ENCODE data around the gene TBCC.

The TBCC gene

DNA sequence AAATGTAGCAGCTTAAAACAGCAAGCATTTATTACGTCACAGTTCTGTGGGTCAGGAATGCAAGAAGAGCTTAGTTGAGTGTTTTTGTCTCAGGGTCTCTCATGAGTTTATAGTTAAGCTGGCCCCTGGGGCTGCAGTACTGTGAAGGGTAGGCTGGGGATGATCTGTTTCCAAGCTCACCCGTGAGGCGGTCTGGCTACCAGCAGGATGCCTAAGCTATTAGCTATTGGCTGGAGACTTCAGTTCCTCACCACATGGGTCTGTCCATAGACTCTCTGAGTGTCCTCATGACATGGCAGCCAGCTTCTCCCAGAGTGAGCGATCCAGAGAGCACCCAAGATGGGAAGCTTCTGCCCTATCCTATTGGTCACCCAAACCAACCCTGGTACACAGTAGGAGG lies 23.1 kb upstream of the TBCC start:
- TF ChIP-seq, protein P1, sequence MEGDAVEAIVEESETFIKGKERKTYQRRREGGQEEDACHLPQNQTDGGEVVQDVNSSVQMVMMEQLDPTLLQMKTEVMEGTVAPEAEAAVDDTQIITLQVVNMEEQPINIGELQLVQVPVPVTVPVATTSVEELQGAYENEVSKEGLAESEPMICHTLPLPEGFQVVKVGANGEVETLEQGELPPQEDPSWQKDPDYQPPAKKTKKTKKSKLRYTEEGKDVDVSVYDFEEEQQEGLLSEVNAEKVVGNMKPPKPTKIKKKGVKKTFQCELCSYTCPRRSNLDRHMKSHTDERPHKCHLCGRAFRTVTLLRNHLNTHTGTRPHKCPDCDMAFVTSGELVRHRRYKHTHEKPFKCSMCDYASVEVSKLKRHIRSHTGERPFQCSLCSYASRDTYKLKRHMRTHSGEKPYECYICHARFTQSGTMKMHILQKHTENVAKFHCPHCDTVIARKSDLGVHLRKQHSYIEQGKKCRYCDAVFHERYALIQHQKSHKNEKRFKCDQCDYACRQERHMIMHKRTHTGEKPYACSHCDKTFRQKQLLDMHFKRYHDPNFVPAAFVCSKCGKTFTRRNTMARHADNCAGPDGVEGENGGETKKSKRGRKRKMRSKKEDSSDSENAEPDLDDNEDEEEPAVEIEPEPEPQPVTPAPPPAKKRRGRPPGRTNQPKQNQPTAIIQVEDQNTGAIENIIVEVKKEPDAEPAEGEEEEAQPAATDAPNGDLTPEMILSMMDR (IDR thresholded peaks at IDR 0.05; ENCODE audit: low read depth, low read length) = no peak
- H3K4me3 ChIP-seq (ENCODE audit: low read depth, low read length) = no peak overlapping the region

DNA sequence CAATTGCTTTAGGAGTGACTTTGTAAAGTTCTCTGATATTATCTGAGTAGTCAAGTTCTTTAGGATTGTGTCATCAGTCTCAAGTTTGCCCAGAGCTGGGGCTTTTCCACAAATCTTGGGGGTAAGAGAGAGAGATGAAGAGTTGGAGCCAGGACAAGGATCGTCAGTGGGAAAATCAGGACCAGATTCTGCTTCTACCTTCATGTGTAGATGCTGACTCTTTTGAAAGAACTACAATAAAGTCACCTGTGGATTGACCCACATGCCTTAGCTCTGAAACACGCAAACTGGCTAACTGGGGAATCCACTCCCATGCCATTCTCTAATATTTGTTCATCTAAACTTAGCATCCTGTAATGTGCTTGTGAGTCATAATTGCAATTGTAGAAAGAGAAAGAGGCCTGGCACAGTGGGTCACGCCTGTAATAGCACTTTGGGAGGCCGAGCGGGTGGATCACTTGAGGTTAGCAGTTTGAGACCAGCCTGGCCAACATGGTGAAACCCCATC lies 20.3 kb upstream of the TBCC start:
- H3K4me3 ChIP-seq (ENCODE audit: low read depth, low read length) = no peak overlapping the region

DNA sequence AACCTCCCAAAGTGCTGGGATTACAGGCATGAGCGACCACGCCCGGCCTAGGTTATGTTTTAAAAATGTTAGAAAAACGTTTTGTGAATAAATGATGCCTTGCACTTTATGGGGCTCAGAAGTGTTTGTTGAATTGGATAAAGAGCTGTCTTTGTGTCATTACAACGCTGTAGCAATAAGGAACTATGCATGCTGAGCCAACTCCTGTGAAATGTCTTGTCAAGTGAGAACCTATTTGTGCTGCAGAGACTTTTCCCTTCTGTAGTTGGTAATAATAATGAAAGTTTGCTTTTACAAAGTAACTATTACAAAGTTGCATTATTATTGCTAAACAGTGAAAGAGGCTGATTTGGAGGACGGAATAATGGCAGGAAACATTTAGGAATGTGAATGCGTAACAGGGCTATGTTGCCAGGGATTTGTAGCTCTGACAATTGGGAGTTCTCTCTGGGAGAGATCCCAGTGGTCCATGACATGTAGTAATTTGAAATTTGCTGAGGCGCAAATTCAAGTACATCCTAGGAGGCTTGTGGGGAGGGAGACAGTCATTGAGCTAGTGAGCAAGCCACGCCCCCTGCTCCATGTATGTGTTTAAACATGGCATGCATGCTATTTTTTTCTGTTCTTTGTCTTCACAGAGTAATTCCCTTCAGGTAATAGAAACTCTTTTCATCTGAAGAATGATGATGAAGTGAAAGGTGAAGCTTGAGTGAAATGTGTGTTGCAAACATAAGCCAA lies 19.2 kb upstream of the TBCC start:
- H3K4me3 ChIP-seq (ENCODE audit: low read depth, low read length) = no peak overlapping the region
- TF ChIP-seq, protein P1 (IDR thresholded peaks at IDR 0.05; ENCODE audit: low read depth, low read length) = no peak

More for the DNA sequence above, 20.3 kb upstream of the TBCC start:
- TF ChIP-seq, protein P1 (IDR thresholded peaks at IDR 0.05; ENCODE audit: low read depth, low read length) = no peak

DNA sequence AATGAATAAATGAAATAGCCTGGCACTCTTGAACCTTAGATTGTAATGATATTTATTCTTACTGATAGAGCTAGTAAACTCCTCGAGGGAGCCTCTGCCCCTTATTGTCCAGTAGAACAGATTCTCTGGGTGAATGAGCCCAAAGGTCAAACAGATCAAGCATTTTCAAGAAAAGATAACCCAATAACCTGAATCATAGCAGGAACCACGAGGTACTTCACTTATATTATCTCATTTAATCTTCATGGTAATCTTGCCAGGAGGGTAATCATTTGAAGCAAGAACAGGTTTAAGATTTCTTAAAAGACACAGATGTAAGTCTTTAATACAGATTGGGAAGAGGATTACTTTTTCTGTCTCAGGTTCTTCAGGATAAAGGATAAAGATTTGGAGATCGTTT lies 17.0 kb upstream of the TBCC start:
- TF ChIP-seq, protein P1 (IDR thresholded peaks at IDR 0.05; ENCODE audit: low read depth, low read length) = no peak
- H3K4me3 ChIP-seq (ENCODE audit: low read depth, low read length) = no peak overlapping the region

DNA sequence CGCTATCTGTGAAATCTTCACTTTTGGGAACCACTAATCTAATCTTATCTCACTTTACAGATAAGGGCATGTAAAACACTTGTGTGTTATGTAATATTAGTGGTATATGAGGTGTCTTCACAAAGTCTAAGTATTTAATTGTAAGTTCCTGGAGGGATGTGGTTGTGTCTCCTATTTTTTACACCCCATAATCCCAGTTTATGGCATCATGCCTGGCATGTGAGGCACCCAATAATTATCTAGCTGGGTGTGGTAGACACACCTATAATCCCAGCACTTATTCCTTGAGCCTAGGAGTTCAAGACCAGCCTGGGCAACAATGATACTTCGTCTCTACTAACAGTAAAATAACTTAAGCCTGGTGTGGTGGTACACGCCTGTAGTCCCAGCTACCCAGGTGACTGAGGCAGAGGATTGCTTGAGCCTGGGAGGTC lies 16.5 kb upstream of the TBCC start:
- TF ChIP-seq, protein P1 (IDR thresholded peaks at IDR 0.05; ENCODE audit: low read depth, low read length) = no peak

DNA sequence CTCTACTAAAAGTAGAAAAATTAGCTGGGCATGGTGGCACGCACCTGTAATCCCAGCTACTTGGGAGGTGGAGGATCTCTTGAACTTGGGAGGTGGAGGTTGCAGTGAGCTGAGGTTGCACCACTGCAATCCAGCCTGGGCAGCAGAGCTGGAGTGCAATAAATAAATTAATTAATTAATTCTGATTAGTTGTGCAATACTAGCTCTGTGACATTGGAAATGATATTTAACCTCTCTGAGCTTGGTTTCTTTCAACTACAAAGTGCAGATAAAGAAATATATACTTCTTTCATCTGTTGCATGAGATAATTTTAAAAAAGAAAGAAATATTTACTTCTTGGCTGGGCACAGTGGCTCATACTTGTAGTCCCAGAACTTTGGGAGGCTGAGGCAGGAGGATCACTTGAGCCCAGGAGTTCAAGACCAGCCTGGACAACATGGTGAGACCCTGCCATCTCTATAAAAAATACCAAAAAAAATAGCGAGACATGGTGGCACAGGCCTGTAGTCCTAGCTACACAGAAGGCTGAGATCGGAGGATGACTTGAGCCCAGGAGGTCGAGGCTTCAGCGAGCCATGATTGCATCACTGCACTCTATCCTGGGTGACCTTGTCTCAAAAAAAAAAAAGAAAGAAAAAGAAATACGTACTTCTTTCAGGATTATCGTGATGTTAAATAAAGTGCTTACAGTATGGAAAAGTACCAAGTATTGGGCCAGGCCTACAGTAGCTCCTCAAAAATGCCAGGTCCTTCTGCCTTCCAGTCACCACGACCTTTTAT lies 15.6 kb upstream of the TBCC start:
- H3K4me3 ChIP-seq (ENCODE audit: low read depth, low read length) = no peak overlapping the region
- TF ChIP-seq, protein P1 (IDR thresholded peaks at IDR 0.05; ENCODE audit: low read depth, low read length) = no peak

More for the DNA sequence above, 16.5 kb upstream of the TBCC start:
- H3K4me3 ChIP-seq (ENCODE audit: low read depth, low read length) = no peak overlapping the region
